ENCODE measurements around the gene ZNF316. TPM values are rescaled to one million over a fixed set of nuclear protein-coding genes. Genes with fewer than 3 reads are reported as not detected.

The ZNF316 gene
- polyA plus RNA-seq (2012; ENCODE audit: insufficient read length, low read depth) = 35.0 TPM

GRCh38 chr7:6636741-6637543, at the start of gene ZNF316:
Gene ZNF316 (plus strand): TSS chr7:6637318. CDS start chr7:6642410, 5,092 bp downstream.
- TF ChIP-seq POLR2AphosphoS5 (IDR thresholded peaks at IDR 0.05; ENCODE audit: low read depth, low read length) (peak; percentile 49; the same call in 1 of the 2 replicates), FOXP2 (optimal IDR thresholded peaks at IDR 0.05; ENCODE audit: borderline replicate concordance, extremely low read depth, extremely low read length, insufficient read depth) (no peak), TAF1 (IDR thresholded peaks at IDR 0.05; ENCODE audit: borderline replicate concordance, insufficient read depth, low read length) (peak; percentile 66; the same call in 1 of the 2 replicates), REST (IDR thresholded peaks at IDR 0.05; ENCODE audit: insufficient read depth in 1 of 2, low read depth in 2 of 2, low read length in 2 of 2) (0 out of 4 replicates have a peak, but pooled peaks of 1 of the 2 experiments have one; percentile 30), SIN3A (IDR thresholded peaks at IDR 0.05; ENCODE audit: borderline replicate concordance, insufficient read depth, low read length) (no peak; the same call in 1 of the 2 replicates)

GRCh38 chr7:6588566-6588965, 48.6 kb upstream of the ZNF316 start:
- TF ChIP-seq FOXP2 (optimal IDR thresholded peaks at IDR 0.05; ENCODE audit: borderline replicate concordance, extremely low read depth, extremely low read length, insufficient read depth) = no peak
- no peak for TF ChIP-seq SIN3A (IDR thresholded peaks at IDR 0.05; ENCODE audit: borderline replicate concordance, insufficient read depth, low read length)
- no peak for TF ChIP-seq TAF1 (IDR thresholded peaks at IDR 0.05; ENCODE audit: borderline replicate concordance, insufficient read depth, low read length)
- TF ChIP-seq POLR2AphosphoS5 (IDR thresholded peaks at IDR 0.05; ENCODE audit: low read depth, low read length) = no peak
- TF ChIP-seq REST (IDR thresholded peaks at IDR 0.05; ENCODE audit: insufficient read depth in 1 of 2, low read depth in 2 of 2, low read length in 2 of 2) = no peak

GRCh38 chr7:6589151-6589828, 47.8 kb upstream of the ZNF316 start:
- no peak for TF ChIP-seq TAF1 (IDR thresholded peaks at IDR 0.05; ENCODE audit: borderline replicate concordance, insufficient read depth, low read length)

- TF ChIP-seq FOXP2 (optimal IDR thresholded peaks at IDR 0.05; ENCODE audit: borderline replicate concordance, extremely low read depth, extremely low read length, insufficient read depth) (peak; percentile 53), SIN3A (IDR thresholded peaks at IDR 0.05; ENCODE audit: borderline replicate concordance, insufficient read depth, low read length) (no peak), POLR2AphosphoS5 (IDR thresholded peaks at IDR 0.05; ENCODE audit: low read depth, low read length) (peak; percentile 67), TAF1 (IDR thresholded peaks at IDR 0.05; ENCODE audit: borderline replicate concordance, insufficient read depth, low read length) (peak; percentile 76; the same call in 1 of the 2 replicates), REST (IDR thresholded peaks at IDR 0.05; ENCODE audit: insufficient read depth in 1 of 2, low read depth in 2 of 2, low read length in 2 of 2) (no peak)
These were observed 47.1 kb upstream of the ZNF316 start, which contains the start of gene INTS15 for GRCh38 chr7:6589829-6590644. Gene INTS15 (plus strand): TSS chr7:6590021. CDS start chr7:6590284, 263 bp downstream.

- no peak for TF ChIP-seq SIN3A (IDR thresholded peaks at IDR 0.05; ENCODE audit: borderline replicate concordance, insufficient read depth, low read length)
- no peak for TF ChIP-seq FOXP2 (optimal IDR thresholded peaks at IDR 0.05; ENCODE audit: borderline replicate concordance, extremely low read depth, extremely low read length, insufficient read depth)
- TF ChIP-seq REST (IDR thresholded peaks at IDR 0.05; ENCODE audit: insufficient read depth in 1 of 2, low read depth in 2 of 2, low read length in 2 of 2) = no peak
- no peak for TF ChIP-seq POLR2AphosphoS5 (IDR thresholded peaks at IDR 0.05; ENCODE audit: low read depth, low read length)
- TF ChIP-seq TAF1 (IDR thresholded peaks at IDR 0.05; ENCODE audit: borderline replicate concordance, insufficient read depth, low read length) = no peak
These were observed 46.4 kb upstream of the ZNF316 start for GRCh38 chr7:6590645-6591110.
